GM21576 (cell line): Measurements from ENCODE around the gene LRRC28.

Experiments
- ATAC-seq: cut with Tn5 transposase; IDR thresholded peaks from one replicate; pipeline ENCODE4 v1.9.1; 2021; ENCODE audit warnings: mild to moderate bottlenecking, moderate library complexity; ENCODE audit not compliant: unreplicated experiment

Gene LRRC28

DNA sequence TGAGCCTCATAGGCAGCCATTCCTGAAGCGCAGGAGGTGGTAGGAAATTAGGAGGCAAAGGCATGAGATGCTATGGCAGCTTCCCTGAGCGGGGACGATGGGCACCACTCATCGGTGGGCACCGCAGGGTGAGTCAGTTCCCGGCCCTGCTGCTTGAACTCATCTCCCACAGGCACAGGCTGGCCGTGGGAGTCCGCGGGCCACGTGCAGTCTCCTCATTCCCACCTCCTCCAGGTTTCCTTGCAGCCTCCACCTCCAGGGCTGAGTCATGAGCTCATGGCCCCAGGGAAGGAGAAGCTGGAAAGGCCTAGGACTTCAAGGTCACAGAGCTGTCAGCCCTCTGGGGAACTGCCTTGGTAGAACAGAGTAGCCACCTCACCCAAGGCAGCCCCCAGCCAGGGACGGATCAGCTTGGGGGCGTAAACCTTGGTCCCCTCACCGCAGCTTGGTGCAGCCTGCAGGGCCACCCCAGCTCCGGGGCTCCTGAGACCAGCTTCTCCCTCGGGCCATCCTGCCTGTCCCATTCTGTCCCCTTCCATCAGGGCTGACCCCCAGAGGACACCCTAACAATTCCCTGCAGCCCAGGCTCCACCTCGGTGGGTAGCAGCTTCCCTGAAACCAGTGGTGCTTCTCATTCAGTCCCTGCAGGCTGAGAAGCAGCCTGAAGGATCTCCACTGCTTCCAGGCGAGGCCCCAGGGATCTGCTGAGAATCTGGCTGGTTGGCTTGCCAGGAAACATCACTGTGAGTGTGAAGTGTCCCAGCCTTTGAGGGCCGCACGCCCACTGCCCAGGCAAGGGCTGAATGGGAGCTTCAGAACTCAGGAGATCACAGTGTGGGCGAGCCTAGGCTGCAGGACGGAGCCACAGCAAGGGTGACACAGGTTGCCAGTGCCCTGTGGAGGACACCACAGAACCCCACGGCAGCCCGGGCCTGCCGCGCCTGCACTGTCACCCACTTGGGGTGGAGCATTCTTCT lies 163.8 kb downstream of the LRRC28 start:
- ATAC-seq, result no peak

DNA sequence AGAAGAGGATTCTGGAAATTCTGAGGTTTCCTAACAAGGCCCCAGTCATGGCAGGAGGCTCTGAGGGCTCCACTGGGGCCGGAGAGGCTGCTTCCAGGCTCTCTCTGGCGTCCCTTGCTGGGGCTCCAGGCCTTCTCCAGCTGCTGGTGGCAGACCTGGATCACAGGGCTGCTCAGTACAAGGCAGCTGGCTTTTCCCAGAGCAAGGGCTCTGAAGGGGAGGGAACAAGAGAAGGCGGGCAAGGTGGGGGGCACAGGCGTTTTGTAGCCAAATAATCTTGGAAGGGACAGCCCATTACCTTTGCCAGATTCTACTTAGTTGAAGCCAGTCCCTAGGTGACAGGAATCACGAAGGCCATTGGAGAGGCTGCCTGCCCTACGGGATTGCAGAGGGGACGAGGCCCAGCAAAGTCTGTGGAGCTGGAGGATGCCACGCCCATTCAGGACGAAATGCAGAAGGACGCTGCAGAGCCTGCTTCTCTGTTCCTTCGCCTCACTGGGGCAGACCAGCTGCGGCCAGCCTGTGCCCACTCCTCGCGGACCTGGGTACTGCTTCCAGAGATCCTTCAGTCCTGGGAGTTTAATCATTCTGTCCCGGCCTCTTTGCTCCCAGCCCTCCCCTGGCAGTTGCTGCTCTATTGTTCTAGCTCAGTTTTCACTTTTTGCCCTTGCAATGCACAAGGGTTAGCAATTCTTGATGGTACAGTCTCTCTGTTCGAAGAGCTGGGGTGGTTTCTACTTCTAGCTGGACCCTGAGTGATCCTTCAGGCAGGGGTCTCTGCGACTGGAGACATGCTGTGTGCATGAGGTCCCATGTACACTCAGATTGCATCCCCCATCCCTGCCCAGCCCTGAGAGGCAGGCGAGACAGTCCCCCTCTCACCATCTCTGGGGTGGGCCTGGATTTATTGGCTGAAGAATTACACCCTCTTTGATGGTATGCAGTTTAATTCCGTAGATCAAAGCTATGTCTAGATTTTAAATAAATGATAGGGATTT lies 165.2 kb downstream of the LRRC28 start:
- no peak for ATAC-seq

GRCh38 chr15:99421172-99421656 lies 169.9 kb downstream of the LRRC28 start:
- ATAC-seq, result no peak

GRCh38 chr15:99421758-99422157 lies 170.5 kb downstream of the LRRC28 start:
- no peak for ATAC-seq

GRCh38 chr15:99423186-99424130 lies 172.2 kb downstream of the LRRC28 start:
- no peak for ATAC-seq

GRCh38 chr15:99424131-99424571 lies 172.9 kb downstream of the LRRC28 start:
- ATAC-seq, result no peak

DNA sequence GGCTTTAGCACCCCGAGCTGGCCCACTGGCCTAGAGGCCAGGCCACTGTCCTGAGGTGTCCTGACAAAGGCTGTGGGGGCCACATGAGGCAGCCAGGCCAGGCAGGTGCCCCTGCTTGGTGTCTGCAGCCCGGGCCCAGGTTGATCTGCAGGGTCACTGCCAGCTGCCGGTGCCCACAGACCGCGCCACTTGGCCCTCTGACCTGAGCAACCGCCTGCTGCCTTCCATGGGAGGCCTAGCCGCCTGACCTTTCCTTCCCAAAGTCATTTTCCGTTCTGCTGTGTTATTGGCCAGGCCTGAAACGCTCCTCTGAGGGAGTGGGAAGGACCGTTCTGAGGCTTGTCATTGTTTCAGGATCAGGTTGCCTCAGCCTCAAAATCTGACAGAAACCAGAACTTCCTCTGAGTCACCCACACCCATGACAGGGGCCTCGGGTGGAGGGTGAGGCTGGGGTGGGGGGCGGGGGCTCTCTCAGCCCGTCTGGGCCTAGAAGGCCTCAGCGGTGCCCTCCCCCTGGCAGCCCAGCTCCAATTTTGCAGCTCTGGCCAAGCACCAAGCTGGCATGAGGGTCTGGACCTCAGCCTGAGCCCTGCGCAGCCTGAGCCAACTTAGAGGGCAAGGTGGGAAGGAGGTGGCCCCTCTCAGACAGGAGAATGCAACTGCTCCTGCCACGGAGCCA lies 173.8 kb downstream of the LRRC28 start:
- ATAC-seq, result peak; percentile 81

DNA sequence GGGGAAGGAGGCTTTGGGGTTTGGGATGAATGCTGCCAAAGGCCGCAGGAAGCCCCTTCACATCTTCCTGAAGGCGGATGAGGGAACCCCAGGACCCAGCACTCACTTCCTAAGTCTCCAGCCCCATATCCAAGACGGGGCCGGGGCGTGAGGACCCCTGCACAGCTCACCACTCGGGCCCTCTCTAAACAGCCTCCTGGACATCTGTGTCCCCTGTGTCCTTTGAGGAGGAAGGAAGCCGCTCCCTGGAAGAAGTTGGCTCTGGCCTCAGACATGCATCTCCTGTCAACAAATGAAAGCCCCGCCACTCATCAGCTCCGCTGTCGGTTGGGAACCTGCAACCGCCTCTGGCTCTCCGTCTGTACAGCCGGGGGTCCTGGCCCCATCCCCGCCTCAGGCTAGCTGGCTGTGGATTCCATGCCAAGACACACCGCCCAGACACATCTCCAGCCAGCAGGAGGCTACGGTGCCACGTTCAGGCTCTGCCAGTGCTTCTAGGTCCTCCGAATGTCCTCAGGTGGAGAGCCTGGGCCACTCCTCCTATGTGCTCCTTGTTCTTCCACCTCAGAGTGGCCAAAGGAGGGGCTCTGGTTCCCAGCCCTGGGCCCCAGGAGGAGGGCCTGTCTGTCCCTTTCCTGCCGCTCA lies 174.5 kb downstream of the LRRC28 start:
- no peak for ATAC-seq

DNA sequence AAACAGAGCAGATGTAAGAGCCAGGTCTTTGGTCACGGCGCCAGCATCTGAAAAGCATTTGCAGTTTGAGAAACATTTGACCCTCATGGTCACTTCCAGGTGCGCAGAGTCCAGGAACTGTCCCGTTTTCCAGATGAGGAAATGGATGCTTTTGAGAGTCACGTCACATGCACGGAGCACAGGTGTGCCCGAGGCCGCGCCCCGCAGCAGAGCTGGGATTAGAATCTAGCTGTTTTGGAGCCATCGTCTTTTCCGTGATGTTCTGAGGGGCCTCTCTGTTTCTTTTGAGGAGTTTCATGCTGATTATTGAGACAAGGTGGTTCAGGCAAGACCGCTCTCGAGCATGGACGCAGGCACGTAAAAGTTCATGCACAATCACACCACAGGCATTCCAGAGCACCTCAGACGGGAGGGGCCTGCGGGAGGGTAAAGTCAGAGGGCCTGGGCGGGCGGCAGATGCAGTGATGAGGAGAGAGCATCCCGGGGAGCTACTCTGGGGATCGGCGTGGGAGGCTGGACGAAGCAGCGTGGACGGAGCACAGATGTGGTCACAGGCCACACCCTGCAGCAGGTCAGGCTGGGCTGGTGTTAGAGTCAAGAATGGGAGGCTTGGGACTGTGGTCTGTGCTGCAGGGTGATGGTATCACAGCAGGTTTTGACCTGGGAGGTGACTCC lies 175.3 kb downstream of the LRRC28 start:
- ATAC-seq, result no peak

DNA sequence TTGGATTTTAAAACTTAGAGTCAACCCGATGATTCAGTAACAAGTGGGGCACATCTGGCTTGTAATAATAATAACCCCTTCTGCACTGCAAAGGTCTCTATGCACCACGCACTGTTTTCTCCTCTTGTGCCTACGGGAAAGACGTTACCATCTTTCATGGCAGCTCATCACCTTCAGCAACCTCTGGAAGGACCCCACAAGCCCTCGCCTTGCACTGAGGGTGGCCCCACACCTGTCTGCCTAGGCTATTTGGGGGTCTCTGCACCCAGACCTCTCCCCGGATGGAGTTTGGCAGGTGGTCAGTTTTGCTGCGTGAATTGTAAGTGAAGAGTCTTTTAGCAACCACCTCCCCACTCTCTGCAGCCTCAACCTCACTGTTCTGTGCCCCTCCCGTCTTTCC lies 175.9 kb downstream of the LRRC28 start:
- no peak for ATAC-seq

GRCh38 chr15:99427668-99428361 lies 176.5 kb downstream of the LRRC28 start:
- no peak for ATAC-seq

DNA sequence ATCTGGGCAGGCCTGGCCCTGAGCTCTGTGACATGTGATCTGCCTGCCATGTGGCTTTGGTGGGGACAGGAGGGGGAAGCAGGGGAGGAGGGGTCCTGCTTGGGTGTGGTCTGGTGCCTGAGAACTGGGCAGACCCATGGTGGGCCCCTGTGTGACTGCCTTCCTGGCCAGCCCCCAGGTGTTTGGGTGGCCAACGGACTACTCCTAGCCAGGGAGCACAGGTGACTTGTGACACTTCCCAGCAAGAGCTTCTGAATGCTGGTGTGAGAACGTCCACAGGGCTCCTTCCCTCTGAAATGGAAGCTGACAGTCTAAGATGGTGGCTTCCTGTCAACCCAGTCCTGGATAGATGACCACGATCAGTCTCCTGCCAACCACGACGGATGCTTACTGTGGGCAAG lies 178.4 kb downstream of the LRRC28 start:
- ATAC-seq, result no peak

- ATAC-seq, result no peak
These were observed 179.7 kb downstream of the LRRC28 start for GRCh38 chr15:99430881-99431401.

- ATAC-seq, result no peak
These were observed 180.4 kb downstream of the LRRC28 start for GRCh38 chr15:99431661-99432091.

DNA sequence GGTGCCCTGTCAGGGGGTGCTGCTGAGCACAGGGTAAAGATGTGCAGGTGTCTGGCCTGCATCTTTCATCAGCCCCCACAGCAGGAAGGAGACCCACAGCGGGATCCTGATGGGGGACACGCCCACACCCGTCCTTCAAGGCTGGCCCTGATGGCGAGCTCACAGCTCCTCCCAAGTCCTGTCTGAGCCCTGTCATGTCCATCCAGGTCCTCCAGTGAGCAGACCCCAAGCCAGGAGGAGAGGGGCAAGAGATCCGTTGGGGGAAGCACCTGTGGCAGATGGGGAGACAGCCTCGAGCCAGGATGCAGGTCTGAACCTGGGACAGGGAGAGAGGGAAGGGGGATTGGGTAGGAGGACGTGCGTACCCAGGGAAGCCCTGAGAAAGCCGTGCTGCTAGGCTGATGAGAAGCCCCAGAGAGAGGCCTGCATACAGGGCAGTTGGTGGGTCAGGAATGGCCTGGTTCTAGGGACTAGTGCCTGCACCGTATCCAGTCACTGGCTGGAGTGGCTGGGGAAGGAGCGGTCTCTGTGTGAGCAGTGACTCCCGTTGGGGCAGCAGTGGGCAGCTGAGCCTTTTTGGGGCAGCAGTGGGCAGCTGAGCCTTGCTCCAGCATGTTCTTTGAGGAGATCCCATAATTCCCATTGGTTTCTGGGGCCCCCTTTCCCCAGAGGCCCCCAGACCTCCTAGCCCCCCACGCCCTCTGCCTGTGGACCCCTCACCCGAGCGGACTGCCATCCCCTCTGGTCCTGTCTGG lies 181.2 kb downstream of the LRRC28 start:
- no peak for ATAC-seq

DNA sequence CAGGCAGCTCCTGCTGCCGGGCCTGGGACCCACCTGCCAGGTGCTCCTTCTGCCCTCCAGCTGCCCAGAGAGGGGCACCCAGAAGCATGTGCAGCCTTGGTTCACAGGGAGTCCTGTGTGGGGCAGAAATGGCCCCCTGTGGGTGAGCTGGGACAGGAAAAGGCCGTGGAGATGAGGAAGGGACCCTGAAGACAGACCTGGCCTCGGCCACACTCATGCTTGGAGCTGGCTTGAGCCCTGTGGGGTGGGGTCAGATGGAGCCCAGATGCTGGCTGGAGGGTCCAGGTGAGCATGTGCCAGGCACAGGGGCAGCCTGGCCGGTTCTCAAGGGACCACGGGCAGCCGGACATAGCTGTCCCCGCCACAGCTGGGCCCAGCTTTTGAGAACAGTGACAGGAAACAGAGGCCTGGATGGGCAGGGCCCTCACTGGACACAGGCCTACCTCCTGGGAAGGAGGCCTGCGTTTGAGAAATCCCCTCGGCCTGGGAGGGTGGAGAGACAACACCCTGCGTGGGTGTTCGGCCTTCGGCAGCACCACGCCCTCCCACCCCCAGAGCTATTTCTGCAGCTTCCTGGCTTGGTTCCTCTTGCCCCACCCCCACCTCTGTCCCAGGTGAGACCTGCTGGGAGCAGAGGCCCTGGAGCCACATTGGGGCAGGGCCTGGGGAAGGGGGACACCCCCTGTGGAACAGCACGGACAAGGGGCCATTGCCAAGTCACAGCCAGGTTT lies 181.9 kb downstream of the LRRC28 start:
- peak; percentile 46 for ATAC-seq
